Measurements from ENCODE around the gene UBAP1. TPM values are rescaled to one million over a fixed set of nuclear protein-coding genes. Genes with fewer than 3 reads are reported as not detected.

The UBAP1 gene
- total and polyA plus RNA-seq, 2 experiments from 2014 or later = 17.4 to 20.7 TPM

DNA sequence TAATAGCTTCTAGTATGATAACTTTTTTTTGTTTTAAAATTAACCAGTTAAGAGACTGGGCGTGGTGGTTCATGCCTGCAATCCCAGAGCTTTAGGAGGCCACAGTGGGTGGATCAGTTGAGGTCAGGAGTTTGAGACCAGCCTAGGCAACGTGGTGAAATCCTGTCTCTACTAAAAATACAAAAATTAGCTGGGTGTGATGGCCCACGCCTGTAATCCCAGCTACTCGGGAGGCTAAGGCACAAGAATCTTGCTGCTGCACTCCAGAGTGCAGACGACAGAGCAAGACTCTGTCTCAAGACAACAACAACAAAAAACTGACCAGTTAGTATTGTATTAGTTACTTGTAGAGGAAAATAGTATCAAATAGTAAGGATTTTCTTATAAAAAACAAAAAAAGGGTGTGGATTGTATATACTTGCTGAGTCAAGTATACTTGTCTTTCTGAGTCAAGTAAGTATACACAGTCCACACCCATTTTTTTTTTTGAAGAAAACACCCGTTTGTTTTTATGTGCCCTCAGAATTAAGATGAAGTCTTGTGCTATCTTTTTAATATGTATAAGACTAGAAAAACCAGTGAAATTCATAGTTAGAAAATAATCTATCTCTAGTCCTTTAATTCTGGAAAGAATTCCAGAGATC lies 25.3 kb downstream of the UBAP1 start:
- Mint-ChIP-seq H3K9me3 (no peaks in the 10 kb centered on the region), H3K27me3 (ENCODE audit: insufficient read depth, low read depth, poor library complexity) (no peaks in the 10 kb centered on the region), H3K27ac (no peak overlapping the region), H3K4me3 (no peak overlapping the region), H3K36me3 (ENCODE audit: low read depth) (peaks cover 13% of the 10 kb centered on the region; the same call in 2 of the 3 replicates), H3K4me1 (no peaks in the 10 kb centered on the region)
- Histone ChIP-seq H3K27ac (ENCODE audit: low read depth) (no peak overlapping the region), H3K4me1 (ENCODE audit: insufficient read depth) (no peaks in the 10 kb centered on the region), H3K27me3 (ENCODE audit: insufficient read depth) (no peaks in the 10 kb centered on the region), H3K36me3 (ENCODE audit: insufficient read depth) (no peaks in the 10 kb centered on the region), H3K4me3 (no peak overlapping the region), H3F3A (replicated peaks; ENCODE audit: low read depth) (no peaks in the 10 kb centered on the region), H4K20me1 (replicated peaks; ENCODE audit: insufficient read depth) (peaks cover 11% of the 10 kb centered on the region; the same call in 1 of the 2 replicates), H3K79me2 (replicated peaks; ENCODE audit: insufficient read depth) (peaks cover 94% of the 10 kb centered on the region), H3K9me2 (ENCODE audit: insufficient read depth) (no peaks in the 10 kb centered on the region), H3K4me2 (no peak overlapping the region), H2AFZ (no peak overlapping the region)
- ATAC-seq (no peak), DNase-seq (ENCODE audit: low spot score) (no peak)
- TF ChIP-seq NANOG (IDR thresholded peaks at IDR 0.05; ENCODE audit: borderline replicate concordance) = no peak
- no peak for TF ChIP-seq STAT1 (IDR thresholded peaks at IDR 0.05; ENCODE audit: unreplicated experiment)
- no peak for TF ChIP-seq ZNF114 (CRISPR knock-in tag; IDR thresholded peaks at IDR 0.05)
- TF ChIP-seq POLR2AphosphoS5 (IDR thresholded peaks at IDR 0.05; ENCODE audit: low read depth) = no peak
- no peak for TF ChIP-seq JUNB (IDR thresholded peaks at IDR 0.05; ENCODE audit: unreplicated experiment)
- no peak for TF ChIP-seq ETS1 (IDR thresholded peaks at IDR 0.05)
- TF ChIP-seq ZNF331 (CRISPR knock-in tag; IDR thresholded peaks at IDR 0.05; ENCODE audit: low read depth) = no peak
- TF ChIP-seq CTCF (conservative IDR thresholded peaks at IDR 0.05; ENCODE audit: low read depth in 2 of 2) = no peak
- no peak for TF ChIP-seq EZH2phosphoT487 (IDR thresholded peaks at IDR 0.05; ENCODE audit: unreplicated experiment)
- no peak for TF ChIP-seq CREB1 (CRISPR knock-in tag; IDR thresholded peaks at IDR 0.05; ENCODE audit: low read depth)
- no peak for TF ChIP-seq EZH2 (IDR thresholded peaks at IDR 0.05; ENCODE audit: low read depth, unreplicated experiment)
- TF ChIP-seq, protein P1, sequence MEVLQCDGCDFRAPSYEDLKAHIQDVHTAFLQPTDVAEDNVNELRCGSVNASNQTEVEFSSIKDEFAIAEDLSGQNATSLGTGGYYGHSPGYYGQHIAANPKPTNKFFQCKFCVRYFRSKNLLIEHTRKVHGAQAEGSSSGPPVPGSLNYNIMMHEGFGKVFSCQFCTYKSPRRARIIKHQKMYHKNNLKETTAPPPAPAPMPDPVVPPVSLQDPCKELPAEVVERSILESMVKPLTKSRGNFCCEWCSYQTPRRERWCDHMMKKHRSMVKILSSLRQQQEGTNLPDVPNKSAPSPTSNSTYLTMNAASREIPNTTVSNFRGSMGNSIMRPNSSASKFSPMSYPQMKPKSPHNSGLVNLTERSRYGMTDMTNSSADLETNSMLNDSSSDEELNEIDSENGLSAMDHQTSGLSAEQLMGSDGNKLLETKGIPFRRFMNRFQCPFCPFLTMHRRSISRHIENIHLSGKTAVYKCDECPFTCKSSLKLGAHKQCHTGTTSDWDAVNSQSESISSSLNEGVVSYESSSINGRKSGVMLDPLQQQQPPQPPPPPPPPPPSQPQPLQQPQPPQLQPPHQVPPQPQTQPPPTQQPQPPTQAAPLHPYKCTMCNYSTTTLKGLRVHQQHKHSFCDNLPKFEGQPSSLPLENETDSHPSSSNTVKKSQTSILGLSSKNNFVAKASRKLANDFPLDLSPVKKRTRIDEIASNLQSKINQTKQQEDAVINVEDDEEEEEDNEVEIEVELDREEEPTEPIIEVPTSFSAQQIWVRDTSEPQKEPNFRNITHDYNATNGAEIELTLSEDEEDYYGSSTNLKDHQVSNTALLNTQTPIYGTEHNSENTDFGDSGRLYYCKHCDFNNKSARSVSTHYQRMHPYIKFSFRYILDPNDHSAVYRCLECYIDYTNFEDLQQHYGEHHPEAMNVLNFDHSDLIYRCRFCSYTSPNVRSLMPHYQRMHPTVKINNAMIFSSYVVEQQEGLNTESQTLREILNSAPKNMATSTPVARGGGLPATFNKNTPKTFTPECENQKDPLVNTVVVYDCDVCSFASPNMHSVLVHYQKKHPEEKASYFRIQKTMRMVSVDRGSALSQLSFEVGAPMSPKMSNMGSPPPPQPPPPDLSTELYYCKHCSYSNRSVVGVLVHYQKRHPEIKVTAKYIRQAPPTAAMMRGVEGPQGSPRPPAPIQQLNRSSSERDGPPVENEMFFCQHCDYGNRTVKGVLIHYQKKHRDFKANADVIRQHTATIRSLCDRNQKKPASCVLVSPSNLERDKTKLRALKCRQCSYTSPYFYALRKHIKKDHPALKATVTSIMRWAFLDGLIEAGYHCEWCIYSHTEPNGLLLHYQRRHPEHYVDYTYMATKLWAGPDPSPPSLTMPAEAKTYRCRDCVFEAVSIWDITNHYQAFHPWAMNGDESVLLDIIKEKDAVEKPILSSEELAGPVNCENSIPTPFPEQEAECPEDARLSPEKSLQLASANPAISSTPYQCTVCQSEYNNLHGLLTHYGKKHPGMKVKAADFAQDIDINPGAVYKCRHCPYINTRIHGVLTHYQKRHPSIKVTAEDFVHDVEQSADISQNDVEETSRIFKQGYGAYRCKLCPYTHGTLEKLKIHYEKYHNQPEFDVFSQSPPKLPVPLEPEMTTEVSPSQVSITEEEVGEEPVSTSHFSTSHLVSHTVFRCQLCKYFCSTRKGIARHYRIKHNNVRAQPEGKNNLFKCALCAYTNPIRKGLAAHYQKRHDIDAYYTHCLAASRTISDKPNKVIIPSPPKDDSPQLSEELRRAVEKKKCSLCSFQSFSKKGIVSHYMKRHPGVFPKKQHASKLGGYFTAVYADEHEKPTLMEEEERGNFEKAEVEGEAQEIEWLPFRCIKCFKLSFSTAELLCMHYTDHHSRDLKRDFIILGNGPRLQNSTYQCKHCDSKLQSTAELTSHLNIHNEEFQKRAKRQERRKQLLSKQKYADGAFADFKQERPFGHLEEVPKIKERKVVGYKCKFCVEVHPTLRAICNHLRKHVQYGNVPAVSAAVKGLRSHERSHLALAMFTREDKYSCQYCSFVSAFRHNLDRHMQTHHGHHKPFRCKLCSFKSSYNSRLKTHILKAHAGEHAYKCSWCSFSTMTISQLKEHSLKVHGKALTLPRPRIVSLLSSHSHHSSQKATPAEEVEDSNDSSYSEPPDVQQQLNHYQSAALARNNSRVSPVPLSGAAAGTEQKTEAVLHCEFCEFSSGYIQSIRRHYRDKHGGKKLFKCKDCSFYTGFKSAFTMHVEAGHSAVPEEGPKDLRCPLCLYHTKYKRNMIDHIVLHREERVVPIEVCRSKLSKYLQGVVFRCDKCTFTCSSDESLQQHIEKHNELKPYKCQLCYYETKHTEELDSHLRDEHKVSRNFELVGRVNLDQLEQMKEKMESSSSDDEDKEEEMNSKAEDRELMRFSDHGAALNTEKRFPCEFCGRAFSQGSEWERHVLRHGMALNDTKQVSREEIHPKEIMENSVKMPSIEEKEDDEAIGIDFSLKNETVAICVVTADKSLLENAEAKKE (CRISPR knock-in tag; IDR thresholded peaks at IDR 0.05) = no peak
- no peak for TF ChIP-seq REST (IDR thresholded peaks at IDR 0.05; ENCODE audit: unreplicated experiment)
